Measurements from ENCODE around the gene CPS1.

GRCh38 chr2:210531050-210531449 lies 25.3 kb upstream of the CPS1 start:
- no peak for TF ChIP-seq POLR2A (IDR thresholded peaks at IDR 0.05)
- no peak for TF ChIP-seq CTCF (IDR thresholded peaks at IDR 0.05)
